Measurements from ENCODE around the gene SMG1.
"Not testable (repeated sequence)": the region's sequence is repeated elsewhere in the genome, so short reads cannot be mapped to it uniquely, and the experiment has no call there.

The SMG1 gene

GRCh38 chr16:18925986-18926865 lies at the start of gene SMG1:
Gene SMG1, minus strand, starts transcription at chr16:18926408. Its CDS starts 367 bp downstream, at chr16:18926041.
- DNase-seq: peak; percentile 91

GRCh38 chr16:18975109-18975508 lies 48.9 kb upstream of the SMG1 start:
- DNase-seq: no peak

- no peak for DNase-seq
Measured at GRCh38 chr16:18969855-18970240, 43.6 kb upstream of the SMG1 start.

- DNase-seq: peak; percentile 80
Measured at GRCh38 chr16:18969050-18969854, 43.0 kb upstream of the SMG1 start.

GRCh38 chr16:18966791-18967190 lies 40.6 kb upstream of the SMG1 start:
- DNase-seq: no peak

GRCh38 chr16:18965555-18965954 lies 39.3 kb upstream of the SMG1 start:
- DNase-seq: no peak

GRCh38 chr16:18959031-18959505 lies 32.9 kb upstream of the SMG1 start:
- DNase-seq: no peak

GRCh38 chr16:18958621-18959029 lies 32.4 kb upstream of the SMG1 start:
- DNase-seq: no peak

GRCh38 chr16:18956658-18957241 lies 30.5 kb upstream of the SMG1 start:
- DNase-seq: not testable (repeated sequence)

GRCh38 chr16:18955874-18956580 lies 29.8 kb upstream of the SMG1 start:
- not testable (repeated sequence) for DNase-seq

GRCh38 chr16:18953547-18953946 lies 27.3 kb upstream of the SMG1 start:
- no peak for DNase-seq

- DNase-seq: no peak
Measured at GRCh38 chr16:18950469-18951185, 24.4 kb upstream of the SMG1 start.

- DNase-seq: no peak
Measured at GRCh38 chr16:18948372-18949020, 22.3 kb upstream of the SMG1 start.

- DNase-seq: no peak
Measured at GRCh38 chr16:18945233-18945632, 19.0 kb upstream of the SMG1 start.

- DNase-seq: no peak
Measured at GRCh38 chr16:18943414-18943813, 17.2 kb upstream of the SMG1 start.

- no peak for DNase-seq
Measured at GRCh38 chr16:18942061-18942460, 15.9 kb upstream of the SMG1 start.

- DNase-seq: no peak
Measured at GRCh38 chr16:18941471-18941870, 15.3 kb upstream of the SMG1 start.

- no peak for DNase-seq
Measured at GRCh38 chr16:18938986-18939385, 12.8 kb upstream of the SMG1 start.

GRCh38 chr16:18937390-18937789 lies 11.2 kb upstream of the SMG1 start:
- DNase-seq: no peak

GRCh38 chr16:18936727-18937340 lies 10.6 kb upstream of the SMG1 start:
- no peak for DNase-seq

GRCh38 chr16:18933501-18933900 lies 7.3 kb upstream of the SMG1 start:
- no peak for DNase-seq
